IMR-90 (cell line): ENCODE data around the gene CHRNA10.

Experiments used
- MXI1 ChIP-seq: IDR thresholded peaks from 2 replicates; pipeline ENCODE4 v1.6.1; 2012; ENCODE audit warnings: low read depth, mild to moderate bottlenecking, low read length, moderate library complexity, borderline replicate concordance
- SMC3 ChIP-seq: fragments of 150-350 bp; IDR thresholded peaks from 2 replicates; pipeline ENCODE4 v1.6.1; 2016; ENCODE audit warnings: low read depth, mild to moderate bottlenecking, antibody characterized with exemption, low read length, moderate library complexity
- TF ChIP-seq, protein P1 (sequence below): conservative IDR thresholded peaks from 2 replicates; pipeline ENCODE4 v1.5.1; 2012; ENCODE audit warnings: mild to moderate bottlenecking, low read depth, low read length, improper control_type of control experiment
- TF ChIP-seq, protein P2 (sequence below): fragments of 150-350 bp; IDR thresholded peaks from 2 replicates; pipeline ENCODE4 v1.6.1; 2017; ENCODE audit warnings: mild to moderate bottlenecking, antibody characterized with exemption, low read length, low read depth

DNA sequence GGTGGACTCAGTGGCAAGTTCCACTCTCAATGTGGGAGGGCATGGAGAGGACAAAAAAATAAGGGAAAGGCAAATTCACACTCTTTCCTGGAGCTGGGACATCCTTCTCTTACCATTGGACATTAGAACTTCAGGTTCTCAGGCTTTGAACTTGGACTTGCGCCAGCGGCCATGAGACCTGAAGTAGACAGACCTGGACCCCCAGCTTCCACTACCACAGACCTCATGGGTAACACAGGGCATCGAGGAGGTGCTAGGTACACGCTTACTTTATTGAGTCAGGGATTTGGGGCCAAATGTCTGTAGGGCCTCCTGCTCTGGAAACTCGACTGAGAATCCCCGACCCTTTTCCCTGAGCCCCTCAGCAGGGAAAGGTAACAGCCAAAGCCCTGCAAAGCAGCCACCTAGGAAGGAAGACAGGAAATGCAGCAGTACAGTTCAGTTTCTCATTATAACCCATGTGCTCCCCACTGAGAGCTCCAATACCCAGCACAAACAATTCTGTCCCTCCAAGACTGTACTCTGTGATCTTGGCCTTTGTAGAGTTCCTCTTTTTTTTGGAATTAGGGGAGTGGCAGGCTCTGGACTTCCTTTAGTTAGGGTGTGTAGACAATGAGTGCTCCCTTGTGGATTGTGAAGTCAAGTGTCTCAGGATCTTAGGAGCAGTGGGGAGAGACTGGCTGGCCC lies 5.7 kb downstream of the CHRNA10 start:
- TF ChIP-seq, protein P1, sequence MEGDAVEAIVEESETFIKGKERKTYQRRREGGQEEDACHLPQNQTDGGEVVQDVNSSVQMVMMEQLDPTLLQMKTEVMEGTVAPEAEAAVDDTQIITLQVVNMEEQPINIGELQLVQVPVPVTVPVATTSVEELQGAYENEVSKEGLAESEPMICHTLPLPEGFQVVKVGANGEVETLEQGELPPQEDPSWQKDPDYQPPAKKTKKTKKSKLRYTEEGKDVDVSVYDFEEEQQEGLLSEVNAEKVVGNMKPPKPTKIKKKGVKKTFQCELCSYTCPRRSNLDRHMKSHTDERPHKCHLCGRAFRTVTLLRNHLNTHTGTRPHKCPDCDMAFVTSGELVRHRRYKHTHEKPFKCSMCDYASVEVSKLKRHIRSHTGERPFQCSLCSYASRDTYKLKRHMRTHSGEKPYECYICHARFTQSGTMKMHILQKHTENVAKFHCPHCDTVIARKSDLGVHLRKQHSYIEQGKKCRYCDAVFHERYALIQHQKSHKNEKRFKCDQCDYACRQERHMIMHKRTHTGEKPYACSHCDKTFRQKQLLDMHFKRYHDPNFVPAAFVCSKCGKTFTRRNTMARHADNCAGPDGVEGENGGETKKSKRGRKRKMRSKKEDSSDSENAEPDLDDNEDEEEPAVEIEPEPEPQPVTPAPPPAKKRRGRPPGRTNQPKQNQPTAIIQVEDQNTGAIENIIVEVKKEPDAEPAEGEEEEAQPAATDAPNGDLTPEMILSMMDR: no peak
- TF ChIP-seq, protein P2, sequence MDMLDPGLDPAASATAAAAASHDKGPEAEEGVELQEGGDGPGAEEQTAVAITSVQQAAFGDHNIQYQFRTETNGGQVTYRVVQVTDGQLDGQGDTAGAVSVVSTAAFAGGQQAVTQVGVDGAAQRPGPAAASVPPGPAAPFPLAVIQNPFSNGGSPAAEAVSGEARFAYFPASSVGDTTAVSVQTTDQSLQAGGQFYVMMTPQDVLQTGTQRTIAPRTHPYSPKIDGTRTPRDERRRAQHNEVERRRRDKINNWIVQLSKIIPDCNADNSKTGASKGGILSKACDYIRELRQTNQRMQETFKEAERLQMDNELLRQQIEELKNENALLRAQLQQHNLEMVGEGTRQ: no peak
- no peak for TF ChIP-seq SMC3
- TF ChIP-seq MXI1: no peak
